CD4-positive, alpha-beta T cell (primary cell): Measurements from ENCODE around the gene MTF2. TPM values are rescaled to one million over a fixed set of nuclear protein-coding genes. Genes with fewer than 3 reads are reported as not detected.

ENCODE experiments used
- ATAC-seq: fragments of 200-7000 bp; cut with Tn5 transposase; one replicate; pipeline ENCODE4 v1.10.0; 2022; ENCODE audit warnings: mild to moderate bottlenecking; ENCODE audit not compliant: poor library complexity
- CTCF ChIA-PET: fragments of 350-600 bp; sonication (Branson Sonifier 250); formaldehyde crosslinking; loops from one replicate; lab custom pipeline; 2021; ENCODE audit warnings: antibody characterized with exemption, inconsistent platforms; lab: Charles Lee
- POLR2A ChIA-PET: fragments of 350-600 bp; sonication (Branson Sonifier 250); formaldehyde crosslinking; loops from one replicate; lab custom pipeline; 2021; ENCODE audit warnings: antibody characterized with exemption, inconsistent platforms; lab: Charles Lee
- DNase-seq, 14 experiments: peaks; one replicate each; pipeline ENCODE4 v3.0.0-alpha.2; 2013 to 2020; ENCODE audit warnings: mixed read lengths in 2 of 14
- H3K27ac ChIP-seq, 2 donors: one replicate each; pipeline versions ENCODE4 v1.5.1 to v1.7.0; 2013; ENCODE audit warnings: low read length in 2 of 2, low read depth in 1 of 2, mild to moderate bottlenecking in 1 of 2
- H3K27me3 ChIP-seq, 2 experiments: 1 replicate in 1 of 2; 2 replicates in 1 of 2; pipeline versions ENCODE4 v1.6.1 to v1.7.0; 2013; ENCODE audit warnings: low read length in 2 of 2, control low read depth in 1 of 2, mild to moderate bottlenecking in 1 of 2, moderate library complexity in 1 of 2; ENCODE audit not compliant: insufficient read depth in 2 of 2, control insufficient read depth in 1 of 2
- H3K36me3 ChIP-seq: one replicate; pipeline ENCODE4 v1.6.1; 2013; ENCODE audit warnings: low read length, control low read depth; ENCODE audit not compliant: insufficient read depth
- H3K4me1 ChIP-seq: one replicate; pipeline ENCODE4 v1.6.1; 2013; ENCODE audit warnings: low read length, control low read depth; ENCODE audit not compliant: insufficient read depth
- H3K4me3 ChIP-seq: one replicate; pipeline ENCODE4 v1.5.1; 2013; ENCODE audit warnings: mild to moderate bottlenecking, low read length, moderate library complexity
- H3K9me3 ChIP-seq, 2 experiments: 1 replicate in 1 of 2; 2 replicates in 1 of 2; pipeline versions ENCODE4 v1.6.1 to v1.7.0; 2013; ENCODE audit warnings: low read length in 2 of 2, mild to moderate bottlenecking in 2 of 2, control low read depth in 1 of 2, moderate library complexity in 1 of 2; ENCODE audit not compliant: control insufficient read depth in 1 of 2, insufficient read depth in 1 of 2
- H3K27ac Mint-ChIP-seq: one replicate; pipeline ENCODE4 v1.8.0; 2020; ENCODE audit warnings: mixed read lengths
- H3K27me3 Mint-ChIP-seq: one replicate; pipeline ENCODE4 v1.8.0; 2021; ENCODE audit warnings: mixed read lengths
- H3K36me3 Mint-ChIP-seq: one replicate; pipeline ENCODE4 v1.8.0; 2021; ENCODE audit warnings: low read depth, mixed read lengths
- H3K4me1 Mint-ChIP-seq: one replicate; pipeline ENCODE4 v1.8.0; 2021; ENCODE audit warnings: low read depth, mixed read lengths
- H3K4me3 Mint-ChIP-seq: one replicate; pipeline ENCODE4 v1.8.0; 2020; ENCODE audit warnings: mild to moderate bottlenecking, mixed read lengths
- H3K9me3 Mint-ChIP-seq: one replicate; pipeline ENCODE4 v1.8.0; 2020; ENCODE audit warnings: mixed read lengths
- intact Hi-C, 2 experiments: fragments of 100-400 bp; cut with DNase I in 1 of 2; cut with micrococcal nuclease in 1 of 2; formaldehyde crosslinking; loops; one replicate each; pipeline versions ENCODE4 v1.15.1 to v1.9.0; 2023 to 2025; cut with DNase I, micrococcal nuclease
- total RNA-seq, 174 experiments: library from RNA in 2 of 174; stranded (reverse) in 2 of 174; gene quantifications; one replicate each; pipeline ENCODE4 v1.2.3 and lab custom pipeline; 2021 to 2026
- TF ChIP-seq, protein P1 (sequence below): fragments of 200-600 bp; IDR thresholded peaks from one replicate; pipeline ENCODE4 v1.8.0; 2022; ENCODE audit warnings: antibody characterized with exemption, mild to moderate bottlenecking

MTF2 gene
- total RNA-seq, 2 experiments from 2014 or later: 37.9 to 39.3 TPM

DNA sequence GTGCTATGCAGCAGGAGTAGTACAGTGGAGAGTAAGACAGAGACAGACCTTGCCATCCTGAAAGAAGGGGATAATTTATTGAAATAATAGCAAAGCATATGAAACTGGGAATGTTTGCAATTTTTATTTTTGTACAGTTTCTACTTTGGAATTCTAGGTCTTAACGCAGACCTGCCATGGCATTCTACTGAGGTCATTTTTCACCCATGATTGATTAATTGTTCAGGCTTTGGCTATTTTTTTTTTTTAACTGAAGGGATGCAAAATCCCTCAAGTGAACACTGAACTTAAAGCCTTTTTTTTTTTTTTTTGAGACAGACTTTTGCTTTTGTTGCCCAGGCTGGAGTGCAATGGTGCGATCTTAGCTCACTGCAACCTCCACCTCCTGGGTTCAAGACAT, 27.1 kb downstream of the MTF2 start:
- no peaks in the 10 kb centered on the region for H3K27me3 ChIP-seq
- CTCF ChIA-PET: no interaction called here
- peaks cover 10 to 15% of the 10 kb centered on the region in 2 experiments for H3K9me3 ChIP-seq
- intact Hi-C loops: no loop called here
- H3K9me3 Mint-ChIP-seq: no peaks in the 10 kb centered on the region
- no peak for ATAC-seq
- peaks cover 29% of the 10 kb centered on the region for H3K36me3 ChIP-seq
- H3K4me1 ChIP-seq: no peaks in the 10 kb centered on the region
- H3K36me3 Mint-ChIP-seq: peaks cover 82% of the 10 kb centered on the region
- DNase-seq: no peak
- no peak overlapping the region for H3K4me3 ChIP-seq
- no peak overlapping the region for H3K27ac ChIP-seq
- H3K4me1 Mint-ChIP-seq: peaks cover 61% of the 10 kb centered on the region
- POLR2A ChIA-PET: no interaction called here
- H3K27ac Mint-ChIP-seq: no peak overlapping the region
- H3K4me3 Mint-ChIP-seq: no peak overlapping the region
- TF ChIP-seq, protein P1, sequence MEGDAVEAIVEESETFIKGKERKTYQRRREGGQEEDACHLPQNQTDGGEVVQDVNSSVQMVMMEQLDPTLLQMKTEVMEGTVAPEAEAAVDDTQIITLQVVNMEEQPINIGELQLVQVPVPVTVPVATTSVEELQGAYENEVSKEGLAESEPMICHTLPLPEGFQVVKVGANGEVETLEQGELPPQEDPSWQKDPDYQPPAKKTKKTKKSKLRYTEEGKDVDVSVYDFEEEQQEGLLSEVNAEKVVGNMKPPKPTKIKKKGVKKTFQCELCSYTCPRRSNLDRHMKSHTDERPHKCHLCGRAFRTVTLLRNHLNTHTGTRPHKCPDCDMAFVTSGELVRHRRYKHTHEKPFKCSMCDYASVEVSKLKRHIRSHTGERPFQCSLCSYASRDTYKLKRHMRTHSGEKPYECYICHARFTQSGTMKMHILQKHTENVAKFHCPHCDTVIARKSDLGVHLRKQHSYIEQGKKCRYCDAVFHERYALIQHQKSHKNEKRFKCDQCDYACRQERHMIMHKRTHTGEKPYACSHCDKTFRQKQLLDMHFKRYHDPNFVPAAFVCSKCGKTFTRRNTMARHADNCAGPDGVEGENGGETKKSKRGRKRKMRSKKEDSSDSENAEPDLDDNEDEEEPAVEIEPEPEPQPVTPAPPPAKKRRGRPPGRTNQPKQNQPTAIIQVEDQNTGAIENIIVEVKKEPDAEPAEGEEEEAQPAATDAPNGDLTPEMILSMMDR: no peak
- H3K27me3 Mint-ChIP-seq: no peaks in the 10 kb centered on the region

DNA sequence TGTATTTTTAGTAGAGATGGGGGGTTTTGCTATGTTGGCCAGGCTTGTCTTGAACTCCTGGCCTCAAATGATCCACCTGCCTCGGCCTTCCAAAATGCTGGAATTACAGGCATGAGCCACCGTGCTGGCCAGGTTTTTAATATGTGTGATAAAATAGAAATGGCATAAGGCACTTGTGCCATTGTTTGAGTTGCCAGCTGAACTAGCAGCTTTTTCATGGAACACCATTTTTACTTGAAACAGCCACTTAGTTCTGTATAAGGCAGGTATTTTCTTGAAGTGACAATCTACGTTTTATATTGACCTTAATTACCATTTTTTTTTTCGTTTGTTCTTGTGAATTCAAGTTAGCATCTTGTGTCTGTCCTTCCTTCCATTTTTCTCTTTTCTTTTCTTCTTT, 28.3 kb downstream of the MTF2 start:
- Histone ChIP-seq H3K4me3 (no peak overlapping the region), H3K27me3 (no peaks in the 10 kb centered on the region), H3K4me1 (no peaks in the 10 kb centered on the region), H3K36me3 (peaks cover 31% of the 10 kb centered on the region), H3K27ac (no peak overlapping the region), H3K9me3 (peaks cover 10 to 15% of the 10 kb centered on the region in 2 experiments)
- DNase-seq (no peak), ATAC-seq (no peak)
- Mint-ChIP-seq H3K36me3 (peaks cover 83% of the 10 kb centered on the region), H3K27ac (no peak overlapping the region), H3K4me1 (peaks cover 61% of the 10 kb centered on the region), H3K27me3 (no peaks in the 10 kb centered on the region), H3K9me3 (no peaks in the 10 kb centered on the region), H3K4me3 (no peak overlapping the region)
- intact Hi-C loops: no loop called here
- TF ChIP-seq, protein P1: no peak
- ChIA-PET POLR2A (no interaction called here), CTCF (no interaction called here)

DNA sequence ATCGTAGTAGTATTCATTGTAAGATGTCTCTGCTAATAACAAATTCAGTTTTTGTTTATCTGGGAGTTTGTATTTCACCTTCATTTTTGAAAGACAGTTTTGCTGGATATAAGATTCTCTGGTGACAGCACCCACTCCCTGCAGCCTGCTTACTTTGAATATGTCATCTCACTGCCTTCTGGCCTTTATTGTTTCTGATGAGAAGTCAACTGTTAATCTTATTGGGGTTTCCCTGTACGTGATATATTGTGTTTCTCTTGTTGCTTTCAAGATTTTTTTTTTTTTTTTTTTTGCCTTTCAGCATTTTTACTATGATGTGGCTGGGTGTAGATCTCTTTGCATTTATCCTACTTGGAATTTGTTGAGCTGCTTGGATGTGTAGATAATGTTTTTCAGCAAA, 29.3 kb downstream of the MTF2 start:
- peaks cover 10 to 15% of the 10 kb centered on the region in 2 experiments for H3K9me3 ChIP-seq
- no peak overlapping the region for H3K27ac ChIP-seq
- H3K27me3 Mint-ChIP-seq: no peaks in the 10 kb centered on the region
- peaks cover 88% of the 10 kb centered on the region for H3K36me3 Mint-ChIP-seq
- TF ChIP-seq, protein P1: no peak
- peaks cover 57% of the 10 kb centered on the region for H3K4me1 Mint-ChIP-seq
- no peak overlapping the region for H3K4me3 Mint-ChIP-seq
- H3K27ac Mint-ChIP-seq: no peak overlapping the region
- no peak for DNase-seq
- H3K27me3 ChIP-seq: no peaks in the 10 kb centered on the region
- ATAC-seq: no peak
- CTCF ChIA-PET: no interaction called here
- no peaks in the 10 kb centered on the region for H3K4me1 ChIP-seq
- H3K36me3 ChIP-seq: peaks cover 31% of the 10 kb centered on the region
- no peaks in the 10 kb centered on the region for H3K9me3 Mint-ChIP-seq
- intact Hi-C loops: no loop called here
- POLR2A ChIA-PET: no interaction called here
- no peak overlapping the region for H3K4me3 ChIP-seq
